GM12874 (cell line): ENCODE data around the gene CBLC.

ENCODE experiments used
- CTCF ChIP-seq: IDR thresholded peaks from 2 replicates; pipeline ENCODE4 v1.5.1; 2011; ENCODE audit warnings: low read depth, mild to moderate bottlenecking, control low read depth, low read length, moderate library complexity; ENCODE audit not compliant: insufficient read depth

CBLC gene

GRCh38 chr19:44735011-44735410 is 42.7 kb upstream of the CBLC start:
- TF ChIP-seq CTCF = no peak

GRCh38 chr19:44737238-44738071 is 40.2 kb upstream of the CBLC start:
- TF ChIP-seq CTCF = no peak

GRCh38 chr19:44738136-44738535 is 39.6 kb upstream of the CBLC start:
- TF ChIP-seq CTCF = no peak

GRCh38 chr19:44738603-44739558 is 38.8 kb upstream of the CBLC start:
- TF ChIP-seq CTCF = no peak

- peak; percentile 33 for TF ChIP-seq CTCF
Measured at GRCh38 chr19:44740351-44740824, 37.3 kb upstream of the CBLC start.

- TF ChIP-seq CTCF = no peak
Measured at GRCh38 chr19:44741258-44741731, 36.4 kb upstream of the CBLC start.

GRCh38 chr19:44741841-44742329 is 35.8 kb upstream of the CBLC start:
- no peak for TF ChIP-seq CTCF
